Measurements from ENCODE around the gene FRMD4A. TPM values are rescaled to one million over a fixed set of nuclear protein-coding genes. Genes with fewer than 3 reads are reported as not detected.

Gene FRMD4A
- total and polyA plus RNA-seq, 12 donors = 9.1 to 29.6 (median 14.6) TPM

- intact Hi-C loops (cut with DNase I) = no loop called here
- 83 to 92% (median 89%) methylated on average over 1 of the region's 1 CpG for WGBS, 4 donors
- no peak overlapping the region for H3K27ac ChIP-seq
- no peaks in the 10 kb centered on the region for H3K9me3 ChIP-seq (replicated peaks in 1 of 3)
- no peak overlapping the region for H3K4me3 ChIP-seq
- H3K36me3 ChIP-seq (replicated peaks in 1 of 2) = no peaks in the 10 kb centered on the region
- DNase-seq = no peak
- no peaks in the 10 kb centered on the region for H3K4me1 ChIP-seq (replicated peaks in 1 of 2)
- TF ChIP-seq CTCF (IDR thresholded peaks at IDR 0.05) (no peak), POLR2A (IDR thresholded peaks at IDR 0.05) (no peak)
- H3K27me3 ChIP-seq = no peaks in the 10 kb centered on the region
These were observed 170.4 kb downstream of the FRMD4A start for GRCh38 chr10:14160299-14160698.

- intact Hi-C loops (cut with DNase I) = no loop called here
- no peak for TF ChIP-seq CTCF (IDR thresholded peaks at IDR 0.05)
- TF ChIP-seq POLR2A (IDR thresholded peaks at IDR 0.05) = no peak
These were observed 172.1 kb downstream of the FRMD4A start for GRCh38 chr10:14158575-14158974.

GRCh38 chr10:14156104-14156503 is 174.6 kb downstream of the FRMD4A start:
- no peak for DNase-seq
- no peak overlapping the region for H3K27ac ChIP-seq
- no peaks in the 10 kb centered on the region for H3K4me1 ChIP-seq (replicated peaks in 1 of 2)
- 85 to 94% (median 86%) methylated on average over 5 of the region's 5 CpGs for WGBS, 4 donors
- H3K36me3 ChIP-seq (replicated peaks in 1 of 2) = no peaks in the 10 kb centered on the region
- TF ChIP-seq POLR2A (IDR thresholded peaks at IDR 0.05) (no peak), CTCF (IDR thresholded peaks at IDR 0.05) (no peak)
- no peaks in the 10 kb centered on the region for H3K9me3 ChIP-seq (replicated peaks in 1 of 3)
- no peak overlapping the region for H3K4me3 ChIP-seq
- no peaks in the 10 kb centered on the region for H3K27me3 ChIP-seq
- intact Hi-C loops (cut with DNase I) = no loop called here

More at GRCh38 chr10:14158575-14158974, 172.1 kb downstream of the FRMD4A start:
- no peak overlapping the region for H3K4me3 ChIP-seq
- H3K27me3 ChIP-seq = no peaks in the 10 kb centered on the region
- no peaks in the 10 kb centered on the region for H3K9me3 ChIP-seq (replicated peaks in 1 of 3)
- no peak for DNase-seq
- H3K36me3 ChIP-seq (replicated peaks in 1 of 2) = no peaks in the 10 kb centered on the region
- no peak overlapping the region for H3K27ac ChIP-seq
- H3K4me1 ChIP-seq (replicated peaks in 1 of 2) = no peaks in the 10 kb centered on the region

GRCh38 chr10:14153570-14154055 is 177.1 kb downstream of the FRMD4A start:
- Histone ChIP-seq H3K27me3 (no peaks in the 10 kb centered on the region), H3K4me1 (replicated peaks in 1 of 2) (no peaks in the 10 kb centered on the region), H3K27ac (no peak overlapping the region), H3K36me3 (replicated peaks in 1 of 2) (no peaks in the 10 kb centered on the region), H3K9me3 (replicated peaks in 1 of 3) (no peaks in the 10 kb centered on the region), H3K4me3 (no peak overlapping the region)
- TF ChIP-seq POLR2A (IDR thresholded peaks at IDR 0.05) (no peak), CTCF (IDR thresholded peaks at IDR 0.05) (no peak)
- peak in 5 of 7 donors; percentile 11 to 52 (median 26) for DNase-seq
- intact Hi-C loops (cut with DNase I) = no loop called here
- WGBS, 4 donors = 49 to 58% (median 54%) methylated on average over 17 of the region's 17 CpGs
